HEK293 (cell line): ENCODE results near the gene TRAF4.

Source experiments
- CTCF ChIP-seq: fragments of 450-650 bp; formaldehyde crosslinking; IDR thresholded peaks from 2 replicates; pipeline ENCODE4 v1.5.1; 2016; ENCODE audit warnings: missing biosample characterization, missing genetic modification characterization
- ELK4 ChIP-seq: IDR thresholded peaks from 2 replicates; pipeline ENCODE4 v1.6.1; 2011; ENCODE audit warnings: mild to moderate bottlenecking, low read depth, low read length, borderline replicate concordance
- GLIS2 ChIP-seq: fragments of 450-650 bp; formaldehyde crosslinking; IDR thresholded peaks from 2 replicates; pipeline ENCODE4 v1.5.1; 2016; ENCODE audit warnings: missing biosample characterization, missing genetic modification characterization
- KLF16 ChIP-seq: fragments of 450-650 bp; formaldehyde crosslinking; IDR thresholded peaks from 2 replicates; pipeline ENCODE4 v1.5.1; 2017; ENCODE audit warnings: missing biosample characterization, missing genetic modification characterization
- KLF8 ChIP-seq: fragments of 450-650 bp; formaldehyde crosslinking; IDR thresholded peaks from 2 replicates; pipeline ENCODE4 v1.5.1; 2016; ENCODE audit warnings: missing biosample characterization, missing genetic modification characterization
- OSR2 ChIP-seq: fragments of 450-650 bp; formaldehyde crosslinking; IDR thresholded peaks from 2 replicates; pipeline ENCODE4 v1.5.1; 2016; ENCODE audit warnings: missing biosample characterization, missing genetic modification characterization
- PATZ1 ChIP-seq: fragments of 450-650 bp; formaldehyde crosslinking; IDR thresholded peaks from 2 replicates; pipeline ENCODE4 v1.5.1; 2016; ENCODE audit warnings: missing biosample characterization, missing genetic modification characterization
- ZBTB1 ChIP-seq: fragments of 450-650 bp; formaldehyde crosslinking; IDR thresholded peaks from 2 replicates; pipeline ENCODE4 v1.5.1; 2016; ENCODE audit warnings: missing biosample characterization, missing genetic modification characterization
- ZBTB21 ChIP-seq: fragments of 450-650 bp; formaldehyde crosslinking; IDR thresholded peaks from 2 replicates; pipeline ENCODE4 v1.5.1; 2017; ENCODE audit warnings: missing biosample characterization, missing genetic modification characterization
- ZBTB48 ChIP-seq: fragments of 450-650 bp; formaldehyde crosslinking; IDR thresholded peaks from 2 replicates; pipeline ENCODE4 v1.5.1; 2016; ENCODE audit warnings: missing biosample characterization, missing genetic modification characterization
- ZNF10 ChIP-seq: fragments of 450-650 bp; formaldehyde crosslinking; IDR thresholded peaks from 2 replicates; pipeline ENCODE4 v1.5.1; 2017; ENCODE audit warnings: missing biosample characterization, missing genetic modification characterization
- ZNF132 ChIP-seq: fragments of 450-650 bp; formaldehyde crosslinking; IDR thresholded peaks from 2 replicates; pipeline ENCODE4 v1.5.1; 2017; ENCODE audit warnings: missing biosample characterization, missing genetic modification characterization, borderline replicate concordance
- ZNF23 ChIP-seq: fragments of 450-650 bp; formaldehyde crosslinking; IDR thresholded peaks from 2 replicates; pipeline ENCODE4 v1.5.1; 2016; ENCODE audit warnings: missing biosample characterization, missing genetic modification characterization, borderline replicate concordance
- ZNF24 ChIP-seq: fragments of 450-650 bp; formaldehyde crosslinking; IDR thresholded peaks from 2 replicates; pipeline ENCODE4 v1.5.1; 2016; ENCODE audit warnings: missing biosample characterization, missing genetic modification characterization
- ZNF37A ChIP-seq: fragments of 450-650 bp; IDR thresholded peaks from 2 replicates; pipeline ENCODE4 v1.5.1; 2018; ENCODE audit warnings: missing biosample characterization, missing genetic modification characterization
- ZNF394 ChIP-seq: fragments of 450-650 bp; formaldehyde crosslinking; IDR thresholded peaks from 2 replicates; pipeline ENCODE4 v1.5.1; 2016; ENCODE audit warnings: missing biosample characterization, missing genetic modification characterization, mild to moderate bottlenecking, moderate library complexity, borderline replicate concordance
- ZNF423 ChIP-seq: fragments of 450-650 bp; formaldehyde crosslinking; IDR thresholded peaks from 2 replicates; pipeline ENCODE4 v1.5.1; 2016; ENCODE audit warnings: missing biosample characterization, missing genetic modification characterization
- ZNF623 ChIP-seq: fragments of 450-650 bp; formaldehyde crosslinking; IDR thresholded peaks from 2 replicates; pipeline ENCODE4 v1.5.1; 2016; ENCODE audit warnings: missing biosample characterization, missing genetic modification characterization
- ZNF639 ChIP-seq: fragments of 450-650 bp; formaldehyde crosslinking; IDR thresholded peaks from 2 replicates; pipeline ENCODE4 v1.5.1; 2016; ENCODE audit warnings: missing biosample characterization, missing genetic modification characterization
- ZSCAN18 ChIP-seq: fragments of 450-650 bp; formaldehyde crosslinking; IDR thresholded peaks from 2 replicates; pipeline ENCODE4 v1.5.1; 2016; ENCODE audit warnings: missing biosample characterization, missing genetic modification characterization

TRAF4 gene

GRCh38 chr17:28725660-28726225, 18.1 kb upstream of the TRAF4 start (continued):
- TF ChIP-seq CTCF (tag by site-specific recombination) (peak; percentile 50), ZNF24 (no peak; the same call in 1 of the 2 replicates), KLF8 (tag by site-specific recombination) (peak; percentile 85), ZBTB48 (tag by site-specific recombination) (peak; percentile 94), ZBTB1 (tag by site-specific recombination) (0 out of 2 replicates have a peak, but pooled peaks have one; percentile 73), ZNF394 (tag by site-specific recombination) (no peak), KLF16 (tag by site-specific recombination) (peak; percentile 12; the same call in 1 of the 2 replicates), PATZ1 (peak; percentile 95), ZNF623 (tag by site-specific recombination) (peak; percentile 5; the same call in 1 of the 2 replicates), ZNF23 (tag by site-specific recombination) (no peak), ZNF37A (tag by site-specific recombination) (no peak), ZNF639 (tag by site-specific recombination) (0 out of 2 replicates have a peak, but pooled peaks have one; percentile 7), ZBTB21 (no peak), GLIS2 (peak; percentile 97), ZNF10 (tag by site-specific recombination) (no peak; the same call in 1 of the 2 replicates), ZSCAN18 (0 out of 2 replicates have a peak, but pooled peaks have one; percentile 10), ZNF132 (tag by site-specific recombination) (no peak), ZNF423 (tag by site-specific recombination) (peak; percentile 99), ELK4 (no peak), OSR2 (tag by site-specific recombination) (peak; percentile 51)
